HepG2 (cell line): ENCODE results near the gene WDFY1. TPM values are rescaled to one million over a fixed set of nuclear protein-coding genes. Genes with fewer than 3 reads are reported as not detected.
A peak's percentile ranks its signal among the peaks of the same experiment; 100 is the strongest.

Experiments
- ATF1 ChIP-seq: IDR thresholded peaks from 2 replicates; pipeline ENCODE4 v1.6.1; 2016; ENCODE audit warnings: mild to moderate bottlenecking, control low read depth
- ATF3 ChIP-seq: sonication (generic); formaldehyde crosslinking; IDR thresholded peaks from 2 replicates; pipeline ENCODE4 v1.4.0; 2020; ENCODE audit warnings: missing genetic modification reagents
- FOSL1 ChIP-seq: sonication (generic); formaldehyde crosslinking; IDR thresholded peaks from 2 replicates; pipeline ENCODE4 v1.9.0; 2021; ENCODE audit warnings: missing genetic modification reagents, borderline replicate concordance
- ISL2 ChIP-seq: sonication (generic); formaldehyde crosslinking; IDR thresholded peaks from 2 replicates; pipeline ENCODE4 v1.5.0; 2020; ENCODE audit warnings: missing genetic modification reagents
- NFE2L2 ChIP-seq: fragments of 150-350 bp; IDR thresholded peaks from 2 replicates; pipeline ENCODE4 v1.6.1; 2014; ENCODE audit warnings: low read length
- NR2F6 ChIP-seq, 2 experiments: IDR thresholded peaks; 2 replicates each; pipeline ENCODE4 v1.6.1; 2016; ENCODE audit warnings: antibody characterized with exemption in 1 of 2, mild to moderate bottlenecking in 1 of 2
- PLSCR1 ChIP-seq: sonication (generic); formaldehyde crosslinking; IDR thresholded peaks from 2 replicates; pipeline ENCODE4 v1.5.0; 2020; ENCODE audit warnings: missing genetic modification reagents, mild to moderate bottlenecking, borderline replicate concordance
- RBFOX2 ChIP-seq: fragments of 200-400 bp; formaldehyde crosslinking; IDR thresholded peaks from 2 replicates; pipeline ENCODE4 v1.6.1; 2017; ENCODE audit warnings: low read depth, mild to moderate bottlenecking, low read length
- RNF219 ChIP-seq: sonication (generic); formaldehyde crosslinking; IDR thresholded peaks from 2 replicates; pipeline ENCODE4 v1.5.0; 2020; ENCODE audit warnings: mild to moderate bottlenecking, missing genetic modification reagents
- SMYD3 ChIP-seq: sonication (generic); formaldehyde crosslinking; IDR thresholded peaks from 2 replicates; pipeline ENCODE4 v1.8.1; 2023; ENCODE audit warnings: mild to moderate bottlenecking, missing genetic modification reagents
- SP2 ChIP-seq: sonication (generic); formaldehyde crosslinking; IDR thresholded peaks from 2 replicates; pipeline ENCODE4 v1.5.1; 2020; ENCODE audit warnings: mild to moderate bottlenecking, missing genetic modification reagents
- TEF ChIP-seq: sonication (generic); formaldehyde crosslinking; IDR thresholded peaks from 2 replicates; pipeline ENCODE4 v1.5.0; 2020; ENCODE audit warnings: missing genetic modification reagents
- THAP11 ChIP-seq: IDR thresholded peaks from 2 replicates; pipeline ENCODE4 v1.6.1; 2016; ENCODE audit warnings: missing biosample characterization, missing genetic modification reagents
- ZBTB20 ChIP-seq: sonication (generic); formaldehyde crosslinking; IDR thresholded peaks from 2 replicates; pipeline ENCODE4 v1.8.1; 2023; ENCODE audit warnings: missing genetic modification reagents, low read depth, mild to moderate bottlenecking, borderline replicate concordance
- ZNF138 ChIP-seq: sonication (generic); formaldehyde crosslinking; IDR thresholded peaks from 2 replicates; pipeline ENCODE4 v1.5.0; 2020; ENCODE audit warnings: mild to moderate bottlenecking, low read depth, missing genetic modification reagents
- ZNF276 ChIP-seq: sonication (generic); formaldehyde crosslinking; IDR thresholded peaks from 2 replicates; pipeline ENCODE4 v1.4.0; 2020; ENCODE audit warnings: mild to moderate bottlenecking, low read depth, missing genetic modification reagents
- ZNF317 ChIP-seq: sonication (generic); formaldehyde crosslinking; IDR thresholded peaks from 2 replicates; pipeline ENCODE4 v1.5.0; 2020; ENCODE audit warnings: mild to moderate bottlenecking, missing genetic modification reagents
- ZNF670 ChIP-seq: sonication (generic); formaldehyde crosslinking; IDR thresholded peaks from 2 replicates; pipeline ENCODE4 v1.8.0; 2022; ENCODE audit warnings: mild to moderate bottlenecking, missing genetic modification reagents, borderline replicate concordance
- ZNF674 ChIP-seq: sonication (generic); formaldehyde crosslinking; IDR thresholded peaks from 2 replicates; pipeline ENCODE4 v1.5.0; 2020; ENCODE audit warnings: low read depth, mild to moderate bottlenecking, missing genetic modification reagents
- ZNF773 ChIP-seq: sonication (generic); formaldehyde crosslinking; IDR thresholded peaks from 2 replicates; pipeline ENCODE4 v1.4.0; 2020; ENCODE audit warnings: missing genetic modification reagents, borderline replicate concordance
- ZNF775 ChIP-seq: sonication (generic); formaldehyde crosslinking; IDR thresholded peaks from 2 replicates; pipeline ENCODE4 v1.4.0; 2020; ENCODE audit warnings: missing genetic modification reagents, mild to moderate bottlenecking, moderate library complexity, borderline replicate concordance
- ZNF879 ChIP-seq: sonication (generic); formaldehyde crosslinking; IDR thresholded peaks from 2 replicates; pipeline ENCODE4 v1.8.1; 2023; ENCODE audit warnings: missing genetic modification reagents
- polyA plus RNA-seq, 8 experiments: library from polyadenylated mRNA; depleted of rRNA in 3 of 8; stranded (reverse) in 7 of 8; unstranded in 1 of 8; fragments of >200 nt; fragmentation: Illumina TruSeq in 4 of 8; extraction: Trizol in 4 of 8; gene quantifications; 2 replicates each; pipeline versions ENCODE4 v1.2.1 to v1.2.3, GENCODE V29; 2011 to 2016; ENCODE audit warnings: low read depth in 4 of 8, missing spikeins in 1 of 8, mixed read lengths in 1 of 8; ENCODE audit not compliant: insufficient read depth in 1 of 8
- total RNA-seq, 5 experiments: library from RNA; depleted of rRNA; stranded (reverse); fragments of >200 nt; fragmentation: Illumina TruSeq; extraction: Trizol; gene quantifications; 2 replicates each; pipeline ENCODE4 v1.2.3, GENCODE V29; 2016; ENCODE audit warnings: low read depth in 1 of 5
- TF ChIP-seq, protein P1 (sequence below): sonication (generic); formaldehyde crosslinking; IDR thresholded peaks from 2 replicates; pipeline ENCODE4 v1.5.0; 2020; ENCODE audit warnings: missing genetic modification reagents

Gene WDFY1
- total and polyA plus RNA-seq, 2 of the 13 experiments (the other 11 are each of a cell fraction or from before 2014, with no cell fraction given): 77.0 to 78.4 TPM

GRCh38 chr2:223944703-223945531, at the start of gene WDFY1 (continued):
- no peak; the same call in 1 of the 2 replicates for TF ChIP-seq RNF219 (CRISPR knock-in tag)
- no peak; the same call in 1 of the 2 replicates for TF ChIP-seq PLSCR1 (CRISPR knock-in tag)
- peak; percentile 90; the same call in 1 of the 2 replicates for TF ChIP-seq ZNF879 (CRISPR knock-in tag)
- TF ChIP-seq FOSL1 (CRISPR knock-in tag): peak; percentile 34; the same call in 1 of the 2 replicates
- TF ChIP-seq ZNF670 (CRISPR knock-in tag): 0 out of 2 replicates have a peak, but pooled peaks have one; percentile 50
- no peak for TF ChIP-seq NR2F6 (IDR thresholded peaks at IDR 0.05)
- TF ChIP-seq NR2F6 (CRISPR knock-in tag; IDR thresholded peaks at IDR 0.05): peak; percentile 74
- peak; percentile 61; the same call in 1 of the 2 replicates for TF ChIP-seq ZNF138 (CRISPR knock-in tag)
- TF ChIP-seq ZNF775 (CRISPR knock-in tag): no peak
- no peak for TF ChIP-seq NFE2L2
- TF ChIP-seq ZNF674 (CRISPR knock-in tag): peak; percentile 81; the same call in 1 of the 2 replicates
- no peak for TF ChIP-seq SMYD3
- 0 out of 2 replicates have a peak, but pooled peaks have one; percentile 8 for TF ChIP-seq SP2 (CRISPR knock-in tag)
- TF ChIP-seq ATF3 (CRISPR knock-in tag): peak; percentile 61
- no peak; the same call in 1 of the 2 replicates for TF ChIP-seq ZNF317 (CRISPR knock-in tag)
- TF ChIP-seq THAP11 (CRISPR knock-in tag): peak; percentile 86
- peak; percentile 94 for TF ChIP-seq RBFOX2
- TF ChIP-seq ISL2 (CRISPR knock-in tag): peak; percentile 89
- TF ChIP-seq ZBTB20: peak; percentile 61
- no peak for TF ChIP-seq ZNF276
- TF ChIP-seq, protein P1, sequence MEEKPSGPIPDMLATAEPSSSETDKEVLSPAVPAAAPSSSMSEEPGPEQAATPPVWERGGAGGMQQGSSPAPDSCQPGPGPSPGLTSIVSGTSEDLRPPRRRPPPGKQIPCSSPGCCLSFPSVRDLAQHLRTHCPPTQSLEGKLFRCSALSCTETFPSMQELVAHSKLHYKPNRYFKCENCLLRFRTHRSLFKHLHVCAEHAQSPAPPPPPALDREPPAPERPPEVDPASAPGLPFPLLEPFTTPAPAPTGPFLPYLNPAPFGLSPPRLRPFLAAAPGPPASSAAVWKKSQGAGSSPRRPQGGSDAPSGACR (CRISPR knock-in tag): peak; percentile 97
- TF ChIP-seq TEF (CRISPR knock-in tag): peak; percentile 75; the same call in 1 of the 2 replicates
- TF ChIP-seq ZNF773 (CRISPR knock-in tag): peak; percentile 36; the same call in 1 of the 2 replicates
- TF ChIP-seq ATF1 (CRISPR knock-in tag): no peak
